GM21825 (cell line): ENCODE data around the gene FAM222B.
"Not testable (repeated sequence)": the region's sequence is repeated elsewhere in the genome, so short reads cannot be mapped to it uniquely, and the experiment has no call there.

Source experiments
- ATAC-seq: cut with Tn5 transposase; IDR thresholded peaks from one replicate; pipeline ENCODE4 v1.9.1; 2021; ENCODE audit warnings: mild to moderate bottlenecking, moderate library complexity; ENCODE audit not compliant: unreplicated experiment

The FAM222B gene

GRCh38 chr17:28783161-28783560 is 59.4 kb downstream of the FAM222B start:
- ATAC-seq, result no peak

GRCh38 chr17:28779601-28780000 is 63.0 kb downstream of the FAM222B start:
- ATAC-seq, result not testable (repeated sequence)

GRCh38 chr17:28777178-28777577 is 65.4 kb downstream of the FAM222B start:
- no peak for ATAC-seq

- no peak for ATAC-seq
Observed at GRCh38 chr17:28774206-28774605, 68.4 kb downstream of the FAM222B start.

GRCh38 chr17:28773736-28774135 is 68.9 kb downstream of the FAM222B start:
- no peak for ATAC-seq

GRCh38 chr17:28765038-28765437 is 77.6 kb downstream of the FAM222B start:
- ATAC-seq, result no peak

- peak; percentile 21 for ATAC-seq
Observed at GRCh38 chr17:28763804-28764266, 78.8 kb downstream of the FAM222B start.

GRCh38 chr17:28763137-28763799 is 79.3 kb downstream of the FAM222B start:
- ATAC-seq, result peak; percentile 49

GRCh38 chr17:28760601-28761562 is 81.7 kb downstream of the FAM222B start:
- ATAC-seq, result no peak

- no peak for ATAC-seq
Observed at GRCh38 chr17:28759256-28759865, 83.2 kb downstream of the FAM222B start.

GRCh38 chr17:28758411-28759121 is 84.0 kb downstream of the FAM222B start:
- no peak for ATAC-seq

GRCh38 chr17:28756049-28756804 is 86.4 kb downstream of the FAM222B start:
- ATAC-seq, result no peak

GRCh38 chr17:28755486-28755885 is 87.1 kb downstream of the FAM222B start:
- no peak for ATAC-seq

GRCh38 chr17:28751600-28752366 is 90.8 kb downstream of the FAM222B start:
- ATAC-seq, result no peak

GRCh38 chr17:28750178-28751047 is 92.2 kb downstream of the FAM222B start:
- peak; percentile 53 for ATAC-seq

- ATAC-seq, result no peak
Observed at GRCh38 chr17:28749516-28750177, 92.9 kb downstream of the FAM222B start.

GRCh38 chr17:28748852-28749515 is 93.6 kb downstream of the FAM222B start:
- ATAC-seq, result no peak
